HG03469 (cell line): ENCODE measurements around the gene ST7L.
"Not testable (repeated sequence)": the region's sequence is repeated elsewhere in the genome, so short reads cannot be mapped to it uniquely, and the experiment has no call there.

ENCODE experiments used
- ATAC-seq: cut with Tn5 transposase; IDR thresholded peaks from one replicate; pipeline ENCODE4 v1.9.1; 2021; ENCODE audit warnings: mild to moderate bottlenecking, moderate library complexity, moderate number of reproducible peaks; ENCODE audit not compliant: unreplicated experiment

The ST7L gene

DNA sequence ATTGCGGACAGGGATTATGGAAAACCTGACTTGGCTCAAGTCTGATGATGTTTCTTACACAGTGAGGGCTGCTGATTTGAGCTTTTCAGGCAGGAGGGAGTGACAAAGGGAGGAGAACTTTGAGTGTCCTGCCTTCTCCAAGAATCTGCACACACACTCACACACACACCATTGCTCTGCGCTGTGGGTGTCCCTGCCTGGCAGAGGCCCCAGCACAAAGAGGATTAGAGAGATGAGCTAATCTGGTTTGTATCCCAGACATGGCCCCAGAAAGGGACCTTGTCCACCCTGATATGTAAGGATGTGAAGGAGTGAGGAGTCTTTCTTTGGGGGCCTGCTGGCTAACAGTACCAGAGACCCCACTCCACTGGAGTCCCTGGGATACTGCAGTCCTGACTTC is 116.1 kb downstream of the ST7L start:
- no peak for ATAC-seq

DNA sequence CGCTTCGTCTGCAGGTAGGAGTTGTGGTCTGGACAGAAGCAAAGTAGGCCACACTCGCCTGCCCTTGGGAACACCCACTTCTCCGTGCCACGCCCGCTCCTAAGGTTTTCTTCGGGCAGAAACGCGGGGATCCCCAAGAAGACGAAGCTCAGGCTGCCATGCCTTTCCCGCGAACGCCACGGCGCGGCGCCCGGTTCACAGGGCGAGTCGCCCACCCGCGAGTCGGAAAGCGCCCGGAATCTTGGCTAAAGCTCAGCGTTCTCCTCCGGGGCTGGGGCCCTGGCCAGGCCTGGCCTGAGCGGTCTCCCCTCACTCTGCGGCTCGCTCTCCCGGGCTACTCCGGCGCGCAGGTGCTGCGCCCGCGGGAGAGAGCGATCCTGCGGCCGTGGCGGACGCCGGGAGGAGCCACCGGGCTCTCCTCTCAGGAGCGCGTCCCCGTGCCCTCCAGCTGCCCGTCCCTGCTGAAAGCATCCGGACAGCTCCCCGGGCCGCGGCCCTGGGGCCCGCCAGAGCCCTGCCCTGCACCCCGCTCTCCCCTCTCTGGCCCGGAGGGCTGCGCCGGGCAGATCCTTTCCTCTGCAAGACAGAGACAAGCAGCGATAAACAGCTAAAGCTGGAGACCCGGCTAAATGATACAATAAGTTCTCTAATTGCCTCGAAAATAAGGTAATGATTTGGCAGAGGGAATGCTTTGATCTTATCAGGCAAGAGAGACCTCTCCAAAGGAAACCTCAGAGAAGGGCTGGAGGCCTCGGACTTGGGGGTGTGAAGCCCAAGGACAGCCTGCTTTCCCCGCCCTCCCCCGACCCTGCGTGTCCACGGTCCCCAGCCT is 116.9 kb downstream of the ST7L start:
- no peak for ATAC-seq

DNA sequence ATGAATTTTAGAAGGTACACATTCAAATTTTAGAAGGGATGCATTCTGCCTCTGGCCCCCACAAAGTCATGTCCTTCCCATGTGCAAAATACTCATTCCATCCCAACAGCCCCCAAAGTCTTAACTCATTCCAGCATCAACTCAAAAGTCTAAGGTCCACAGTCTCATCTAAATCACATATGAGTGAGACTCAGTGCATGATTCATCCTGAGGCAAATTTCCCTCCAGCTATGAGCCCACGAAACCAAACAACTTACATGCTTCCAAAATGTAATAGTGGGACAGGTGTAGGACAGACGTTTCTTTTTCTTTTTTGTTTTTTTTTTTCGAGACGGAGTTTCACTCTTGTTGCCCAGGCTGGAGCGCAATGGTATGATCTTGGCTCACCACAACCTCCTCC is 122.7 kb downstream of the ST7L start:
- no peak for ATAC-seq

DNA sequence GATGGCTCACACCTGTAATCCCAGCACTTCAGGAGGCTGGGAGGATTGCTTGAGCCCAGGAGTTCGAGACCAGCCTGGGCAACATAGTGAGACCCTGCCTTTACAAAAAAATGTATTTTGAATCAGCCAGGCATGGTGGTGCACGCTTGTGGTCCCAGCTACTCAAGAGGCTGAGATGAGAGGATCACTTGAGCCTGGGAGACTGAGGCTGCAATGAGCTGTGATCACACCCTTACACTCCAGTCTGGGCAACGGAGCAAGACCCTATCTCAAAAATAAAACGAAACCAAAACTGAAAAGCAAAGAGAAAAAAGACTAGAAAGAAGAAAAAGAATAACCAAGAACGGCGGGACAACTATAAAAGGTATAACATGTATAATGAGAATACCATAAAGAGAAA is 125.6 kb downstream of the ST7L start:
- ATAC-seq: no peak

DNA sequence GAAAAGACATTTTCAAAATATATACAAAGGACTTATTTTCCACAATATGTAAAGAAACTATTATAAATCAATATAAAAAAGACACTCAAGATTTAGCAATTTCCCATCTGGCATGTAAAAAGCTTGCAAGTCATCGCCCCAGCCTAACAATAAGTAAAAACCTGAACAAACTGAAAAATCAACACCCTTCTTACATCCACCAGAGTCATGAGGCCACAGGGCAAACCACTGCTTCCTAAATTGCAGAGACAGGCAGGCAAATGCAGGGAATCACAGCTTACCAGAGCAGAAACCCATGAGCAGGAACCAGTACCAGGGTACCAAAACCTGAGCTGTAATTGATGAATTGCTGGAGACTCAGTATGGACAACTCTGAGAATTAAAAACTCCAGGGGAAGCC is 126.9 kb downstream of the ST7L start:
- no peak for ATAC-seq

DNA sequence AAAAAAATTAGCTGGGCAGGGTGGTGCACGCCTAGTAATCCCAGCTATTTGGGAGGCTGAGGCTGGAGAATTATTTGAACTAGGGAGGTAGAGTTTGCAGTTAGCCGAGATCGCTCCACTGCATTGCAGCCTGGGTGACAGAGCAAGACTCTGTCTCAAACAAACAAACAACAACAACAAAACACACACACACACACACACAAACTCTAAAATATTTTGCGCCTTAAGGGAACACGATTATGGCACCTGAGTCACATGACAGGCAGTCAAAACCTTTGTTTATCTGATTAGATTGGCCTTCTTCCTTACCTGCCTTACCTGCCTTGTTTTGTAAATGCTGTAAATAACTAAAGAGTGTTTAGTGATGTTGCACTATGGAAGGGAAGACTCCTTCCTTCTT is 130.8 kb downstream of the ST7L start:
- no peak for ATAC-seq

DNA sequence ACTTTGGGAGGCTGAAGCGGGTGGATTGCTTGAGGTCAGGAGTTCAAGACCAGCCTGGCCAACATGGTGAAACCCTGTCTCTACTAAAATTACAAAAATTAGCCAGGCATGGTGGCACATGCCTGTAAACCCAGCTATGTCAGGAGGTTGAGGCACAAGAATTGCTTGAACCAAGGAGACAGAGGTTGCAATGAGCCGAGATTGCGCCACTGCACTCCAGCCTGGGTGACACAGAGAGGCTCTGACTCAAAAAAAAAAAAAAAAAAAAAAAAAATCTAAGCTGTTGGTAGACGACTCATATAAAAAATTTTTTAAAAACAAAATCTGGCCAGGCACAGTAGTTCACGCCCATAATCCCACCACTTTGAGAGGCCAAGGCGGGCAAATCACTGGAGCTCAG is 131.3 kb downstream of the ST7L start:
- ATAC-seq: not testable (repeated sequence)

DNA sequence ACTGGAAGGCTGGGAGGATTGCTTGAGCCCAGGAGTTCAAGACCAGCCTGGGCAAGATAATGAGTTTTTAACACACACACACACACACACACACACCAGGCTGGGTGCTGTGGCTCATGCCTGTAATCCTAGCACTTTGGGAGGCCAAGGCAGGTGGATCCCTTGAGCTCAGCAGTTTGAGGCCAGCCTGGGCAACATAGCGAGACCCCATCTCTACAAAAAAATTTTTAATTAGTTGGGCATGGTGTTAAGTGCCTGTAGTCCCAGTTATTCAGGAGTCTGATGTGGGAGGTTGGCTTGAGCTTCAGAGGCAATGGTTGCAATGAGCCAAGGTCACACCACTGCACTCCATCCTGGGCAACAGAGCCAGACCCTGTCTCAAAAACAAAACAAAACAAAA is 132.9 kb downstream of the ST7L start:
- not testable (repeated sequence) for ATAC-seq

DNA sequence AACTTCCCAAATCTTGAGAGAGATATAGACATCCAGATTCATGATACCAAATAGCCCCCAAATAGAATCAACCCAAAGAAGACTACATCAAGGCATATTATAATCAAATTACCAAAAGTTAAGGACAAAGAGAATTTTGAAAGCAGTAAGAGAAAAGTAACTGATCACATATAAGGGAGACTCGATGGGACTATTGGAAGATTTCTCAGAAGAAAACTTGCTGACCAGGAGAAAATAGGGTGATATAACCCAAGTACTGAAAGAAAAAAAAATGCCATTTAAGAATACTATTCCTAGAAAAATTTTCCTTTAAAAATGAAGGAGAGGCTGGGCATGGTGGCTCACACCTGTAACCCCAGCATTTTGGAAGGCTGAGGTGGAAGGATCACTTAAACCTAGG is 140.6 kb downstream of the ST7L start:
- no peak for ATAC-seq

DNA sequence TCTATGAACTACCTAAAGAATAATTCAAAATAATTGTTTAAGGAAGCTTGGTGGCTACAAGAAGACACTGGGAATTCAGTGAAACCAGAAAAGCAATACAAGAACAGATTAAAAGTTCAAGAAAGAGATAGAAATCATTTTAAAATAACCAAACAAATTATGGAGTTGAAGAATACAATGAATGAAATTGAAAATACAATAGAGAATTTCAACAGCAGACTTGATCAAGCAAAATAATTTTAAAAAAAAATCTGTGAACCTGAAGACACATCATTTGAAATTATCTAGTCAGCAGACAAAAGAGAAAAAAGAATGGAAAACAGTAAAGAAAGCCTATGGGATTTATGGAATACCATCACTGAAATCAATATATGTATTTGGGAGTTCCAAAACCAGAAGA is 141.4 kb downstream of the ST7L start:
- no peak for ATAC-seq
